ENCODE measurements around the gene SORCS2.

DNA sequence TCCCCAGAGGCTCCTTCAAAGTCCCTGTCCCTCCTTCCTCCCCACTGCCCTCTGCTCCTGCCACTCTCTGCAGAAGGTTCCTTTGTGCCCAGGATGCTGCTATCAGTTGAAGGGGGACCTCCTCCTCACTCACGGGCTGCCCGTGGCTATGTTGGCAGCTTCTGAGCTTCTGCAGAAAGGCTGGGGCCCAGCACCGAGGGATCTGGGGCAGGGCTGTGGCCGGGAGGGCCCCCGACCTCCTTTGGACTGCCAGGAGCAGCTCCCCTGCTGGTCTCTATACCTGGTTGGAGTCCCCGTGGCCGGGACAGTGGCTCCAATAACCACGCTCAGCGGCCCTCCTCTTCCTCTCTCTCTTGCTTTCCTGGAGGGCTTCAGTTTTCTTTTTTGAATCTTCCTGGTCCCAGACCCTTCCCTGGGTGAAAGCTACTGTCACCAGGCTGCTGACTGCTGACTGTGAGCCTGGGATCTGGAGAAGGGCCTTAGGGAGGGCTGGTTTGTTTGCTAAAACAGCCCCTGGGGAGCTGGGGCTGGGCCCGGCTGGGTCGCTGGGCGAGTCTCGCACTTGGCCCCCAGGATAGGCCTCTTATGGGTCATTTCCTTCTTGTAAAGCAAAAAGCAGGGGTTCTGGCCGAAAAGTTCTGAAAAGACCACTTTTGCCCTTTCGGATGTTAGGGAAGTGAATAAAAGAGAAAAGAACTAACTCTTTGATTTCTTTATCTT lies 46.9 kb downstream of the SORCS2 start:
- TF ChIP-seq, protein P1, sequence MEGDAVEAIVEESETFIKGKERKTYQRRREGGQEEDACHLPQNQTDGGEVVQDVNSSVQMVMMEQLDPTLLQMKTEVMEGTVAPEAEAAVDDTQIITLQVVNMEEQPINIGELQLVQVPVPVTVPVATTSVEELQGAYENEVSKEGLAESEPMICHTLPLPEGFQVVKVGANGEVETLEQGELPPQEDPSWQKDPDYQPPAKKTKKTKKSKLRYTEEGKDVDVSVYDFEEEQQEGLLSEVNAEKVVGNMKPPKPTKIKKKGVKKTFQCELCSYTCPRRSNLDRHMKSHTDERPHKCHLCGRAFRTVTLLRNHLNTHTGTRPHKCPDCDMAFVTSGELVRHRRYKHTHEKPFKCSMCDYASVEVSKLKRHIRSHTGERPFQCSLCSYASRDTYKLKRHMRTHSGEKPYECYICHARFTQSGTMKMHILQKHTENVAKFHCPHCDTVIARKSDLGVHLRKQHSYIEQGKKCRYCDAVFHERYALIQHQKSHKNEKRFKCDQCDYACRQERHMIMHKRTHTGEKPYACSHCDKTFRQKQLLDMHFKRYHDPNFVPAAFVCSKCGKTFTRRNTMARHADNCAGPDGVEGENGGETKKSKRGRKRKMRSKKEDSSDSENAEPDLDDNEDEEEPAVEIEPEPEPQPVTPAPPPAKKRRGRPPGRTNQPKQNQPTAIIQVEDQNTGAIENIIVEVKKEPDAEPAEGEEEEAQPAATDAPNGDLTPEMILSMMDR (IDR thresholded peaks at IDR 0.05) = no peak
- no peak for TF ChIP-seq EZH2 (IDR thresholded peaks at IDR 0.05; ENCODE audit: borderline replicate concordance, insufficient read depth, low read depth, low read length, poor library complexity, severe bottlenecking)
